Measurements from ENCODE around the gene HIVEP2. TPM values are rescaled to one million over a fixed set of nuclear protein-coding genes. Genes with fewer than 3 reads are reported as not detected.

The HIVEP2 gene
- total RNA-seq, 1 experiment from 2014 or later = 4.2 TPM

GRCh38 chr6:142757852-142758628, 186.9 kb downstream of the HIVEP2 start:
- Histone ChIP-seq H3K14ac (ENCODE audit: insufficient read depth, low read length) (no peak overlapping the region), H3K4ac (ENCODE audit: low read depth, low read length) (no peak overlapping the region), H4K8ac (replicated peaks; ENCODE audit: insufficient read length, low read depth, low read length) (no peak overlapping the region), H3K9me3 (ENCODE audit: control insufficient read depth, low read depth, low read length) (no peaks in the 10 kb centered on the region), H3K79me1 (ENCODE audit: insufficient read depth, low read depth, low read length, poor library complexity, severe bottlenecking) (no peaks in the 10 kb centered on the region), H2AK5ac (ENCODE audit: insufficient read length, low read length) (no peak overlapping the region), H2BK12ac (ENCODE audit: insufficient read length, low read depth, low read length) (no peak overlapping the region), H3K18ac (ENCODE audit: insufficient read length, low read depth, low read length) (no peak overlapping the region), H3K27me3 (ENCODE audit: insufficient read depth, low read length) (no peaks in the 10 kb centered on the region), H3K23ac (ENCODE audit: insufficient read length, low read depth, low read length) (no peak overlapping the region), H3K4me1 (ENCODE audit: insufficient read depth, low read length) (no peaks in the 10 kb centered on the region), H3K9ac (ENCODE audit: extremely low read depth, insufficient read length, low read length) (no peak overlapping the region), H4K91ac (ENCODE audit: insufficient read length, low read depth, low read length) (no peak overlapping the region), H4K20me1 (ENCODE audit: control insufficient read depth, insufficient read depth, insufficient read length) (no peaks in the 10 kb centered on the region), H3K23me2 (ENCODE audit: insufficient read length, low read depth, low read length, poor library complexity, severe bottlenecking) (no peaks in the 10 kb centered on the region), H4K5ac (ENCODE audit: insufficient read length, low read depth, low read length) (no peak overlapping the region), H2BK20ac (ENCODE audit: low read depth, low read length, poor library complexity, severe bottlenecking) (no peak overlapping the region), H2BK15ac (ENCODE audit: low read depth, low read length) (no peak overlapping the region), H2BK5ac (ENCODE audit: insufficient read length, low read length) (no peak overlapping the region), H3T11ph (ENCODE audit: low read length) (no peak overlapping the region), H2AFZ (ENCODE audit: low read length) (no peak overlapping the region), H3K56ac (ENCODE audit: insufficient read length, low read depth, low read length) (no peak overlapping the region), H3K79me2 (ENCODE audit: insufficient read depth, low read length) (no peaks in the 10 kb centered on the region), H3K27ac (ENCODE audit: insufficient read length, low read depth, low read length) (no peak overlapping the region), H3K4me2 (ENCODE audit: insufficient read depth, insufficient read length, low read length) (no peak overlapping the region), H2BK120ac (ENCODE audit: low read depth, low read length, poor library complexity, severe bottlenecking) (no peak overlapping the region)
- no peaks in the 10 kb centered on the region for H3K27me3 Mint-ChIP-seq (ENCODE audit: low read depth)
- WGBS (ENCODE audit: extremely low coverage, insufficient read length, low lambda C conversion rate) = no CpG with 5 or more reads among the region's 4 CpGs
- H3K27ac Mint-ChIP-seq = no peak overlapping the region
- DNase-seq = no peak
- no peak overlapping the region for H3K4me3 Mint-ChIP-seq
- peaks cover 2 to 30% (median 20%) of the 10 kb centered on the region in 3 experiments; a peak in 5 of 7 replicates for H3K36me3 Mint-ChIP-seq (ENCODE audit: insufficient read depth in 1 of 3, low read depth in 3 of 3)
- TF ChIP-seq, protein P1, sequence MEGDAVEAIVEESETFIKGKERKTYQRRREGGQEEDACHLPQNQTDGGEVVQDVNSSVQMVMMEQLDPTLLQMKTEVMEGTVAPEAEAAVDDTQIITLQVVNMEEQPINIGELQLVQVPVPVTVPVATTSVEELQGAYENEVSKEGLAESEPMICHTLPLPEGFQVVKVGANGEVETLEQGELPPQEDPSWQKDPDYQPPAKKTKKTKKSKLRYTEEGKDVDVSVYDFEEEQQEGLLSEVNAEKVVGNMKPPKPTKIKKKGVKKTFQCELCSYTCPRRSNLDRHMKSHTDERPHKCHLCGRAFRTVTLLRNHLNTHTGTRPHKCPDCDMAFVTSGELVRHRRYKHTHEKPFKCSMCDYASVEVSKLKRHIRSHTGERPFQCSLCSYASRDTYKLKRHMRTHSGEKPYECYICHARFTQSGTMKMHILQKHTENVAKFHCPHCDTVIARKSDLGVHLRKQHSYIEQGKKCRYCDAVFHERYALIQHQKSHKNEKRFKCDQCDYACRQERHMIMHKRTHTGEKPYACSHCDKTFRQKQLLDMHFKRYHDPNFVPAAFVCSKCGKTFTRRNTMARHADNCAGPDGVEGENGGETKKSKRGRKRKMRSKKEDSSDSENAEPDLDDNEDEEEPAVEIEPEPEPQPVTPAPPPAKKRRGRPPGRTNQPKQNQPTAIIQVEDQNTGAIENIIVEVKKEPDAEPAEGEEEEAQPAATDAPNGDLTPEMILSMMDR (conservative IDR thresholded peaks at IDR 0.05) = no peak
- peaks cover 0 to 9% of the 10 kb centered on the region in 2 experiments; a peak in 2 of 4 replicates for H3K4me1 Mint-ChIP-seq
- no peaks in the 10 kb centered on the region for H3K9me3 Mint-ChIP-seq
